HEK293 (cell line): ENCODE data around the gene MGAT4B.
A peak's percentile ranks its signal among the peaks of the same experiment; 100 is the strongest.

Experiments used
- KLF9 ChIP-seq: fragments of 450-650 bp; formaldehyde crosslinking; IDR thresholded peaks from 2 replicates; pipeline ENCODE4 v1.5.1; 2016; ENCODE audit warnings: missing biosample characterization, missing genetic modification characterization, low read depth
- MEIS1 ChIP-seq: sonication (generic); formaldehyde crosslinking; IDR thresholded peaks from 2 replicates; pipeline ENCODE4 v1.8.1; 2022; ENCODE audit warnings: missing genetic modification reagents, mild to moderate bottlenecking, borderline replicate concordance
- MZF1 ChIP-seq: fragments of 450-650 bp; formaldehyde crosslinking; IDR thresholded peaks from 2 replicates; pipeline ENCODE4 v1.5.1; 2017; ENCODE audit warnings: missing biosample characterization, missing genetic modification characterization, borderline replicate concordance
- WT1 ChIP-seq: fragments of 450-650 bp; formaldehyde crosslinking; IDR thresholded peaks from 2 replicates; pipeline ENCODE4 v1.5.1; 2016; ENCODE audit warnings: missing biosample characterization, missing genetic modification characterization
- YY1 ChIP-seq: fragments of 450-650 bp; formaldehyde crosslinking; IDR thresholded peaks from 2 replicates; pipeline ENCODE4 v1.5.1; 2018; ENCODE audit warnings: missing biosample characterization, missing genetic modification characterization
- ZBTB21 ChIP-seq: fragments of 450-650 bp; formaldehyde crosslinking; IDR thresholded peaks from 2 replicates; pipeline ENCODE4 v1.5.1; 2017; ENCODE audit warnings: missing biosample characterization, missing genetic modification characterization
- ZNF221 ChIP-seq: fragments of 450-650 bp; formaldehyde crosslinking; IDR thresholded peaks from 2 replicates; pipeline ENCODE4 v1.5.1; 2017; ENCODE audit warnings: missing biosample characterization, missing genetic modification characterization, borderline replicate concordance
- ZNF394 ChIP-seq: fragments of 450-650 bp; formaldehyde crosslinking; IDR thresholded peaks from 2 replicates; pipeline ENCODE4 v1.5.1; 2016; ENCODE audit warnings: missing biosample characterization, missing genetic modification characterization, mild to moderate bottlenecking, moderate library complexity, borderline replicate concordance
- ZNF510 ChIP-seq: fragments of 450-650 bp; formaldehyde crosslinking; IDR thresholded peaks from 2 replicates; pipeline ENCODE4 v1.5.1; 2018; ENCODE audit warnings: mild to moderate bottlenecking, missing genetic modification characterization, missing biosample characterization; ENCODE audit not compliant: insufficient replicate concordance
- ZNF521 ChIP-seq: fragments of 450-650 bp; formaldehyde crosslinking; IDR thresholded peaks from 2 replicates; pipeline ENCODE4 v1.5.1; 2017; ENCODE audit warnings: missing biosample characterization, mild to moderate bottlenecking, missing genetic modification characterization
- ZNF571 ChIP-seq: fragments of 450-650 bp; formaldehyde crosslinking; IDR thresholded peaks from 2 replicates; pipeline ENCODE4 v1.5.0; 2017; ENCODE audit warnings: missing biosample characterization, missing genetic modification characterization
- ZNF670 ChIP-seq: fragments of 450-650 bp; formaldehyde crosslinking; IDR thresholded peaks from 2 replicates; pipeline ENCODE4 v1.5.1; 2016; ENCODE audit warnings: missing biosample characterization, missing genetic modification characterization, low read depth
- ZNF791 ChIP-seq: fragments of 450-650 bp; formaldehyde crosslinking; IDR thresholded peaks from 2 replicates; pipeline ENCODE4 v1.5.1; 2016; ENCODE audit warnings: missing biosample characterization, missing genetic modification characterization
- TF ChIP-seq, protein P1 (sequence below): fragments of 450-650 bp; IDR thresholded peaks from 2 replicates; pipeline ENCODE4 v1.5.1; 2018; ENCODE audit warnings: missing biosample characterization, mild to moderate bottlenecking, missing genetic modification characterization
- TF ChIP-seq, protein P2 (sequence below): fragments of 450-650 bp; formaldehyde crosslinking; IDR thresholded peaks from 2 replicates; pipeline ENCODE4 v1.5.1; 2016; ENCODE audit warnings: missing biosample characterization, missing genetic modification characterization
- TF ChIP-seq, protein P3 (sequence below): fragments of 450-650 bp; formaldehyde crosslinking; conservative IDR thresholded peaks from 2 replicates; pipeline ENCODE4 v1.5.1; 2016; ENCODE audit warnings: low read depth, missing biosample characterization, missing genetic modification characterization
- TF ChIP-seq, protein P4 (sequence below): fragments of 450-650 bp; formaldehyde crosslinking; IDR thresholded peaks from 2 replicates; pipeline ENCODE4 v1.5.1; 2016; ENCODE audit warnings: missing biosample characterization, missing genetic modification characterization, low read depth
- TF ChIP-seq, protein P5 (sequence below): fragments of 450-650 bp; formaldehyde crosslinking; IDR thresholded peaks from 2 replicates; pipeline ENCODE4 v1.5.1; 2016; ENCODE audit warnings: missing biosample characterization, missing genetic modification characterization
- TF ChIP-seq, protein P6 (sequence below): fragments of 450-650 bp; formaldehyde crosslinking; IDR thresholded peaks from 2 replicates; pipeline ENCODE4 v1.5.1; 2016; ENCODE audit warnings: missing biosample characterization, missing genetic modification characterization, low read depth
- TF ChIP-seq, protein P7 (sequence below): fragments of 450-650 bp; formaldehyde crosslinking; IDR thresholded peaks from 2 replicates; pipeline ENCODE4 v1.5.1; 2016; ENCODE audit warnings: missing biosample characterization, missing genetic modification characterization
- TF ChIP-seq, protein P8 (sequence below): fragments of 450-650 bp; formaldehyde crosslinking; IDR thresholded peaks from 2 replicates; pipeline ENCODE4 v1.5.1; 2017; ENCODE audit warnings: missing biosample characterization, missing genetic modification characterization

The MGAT4B gene

DNA sequence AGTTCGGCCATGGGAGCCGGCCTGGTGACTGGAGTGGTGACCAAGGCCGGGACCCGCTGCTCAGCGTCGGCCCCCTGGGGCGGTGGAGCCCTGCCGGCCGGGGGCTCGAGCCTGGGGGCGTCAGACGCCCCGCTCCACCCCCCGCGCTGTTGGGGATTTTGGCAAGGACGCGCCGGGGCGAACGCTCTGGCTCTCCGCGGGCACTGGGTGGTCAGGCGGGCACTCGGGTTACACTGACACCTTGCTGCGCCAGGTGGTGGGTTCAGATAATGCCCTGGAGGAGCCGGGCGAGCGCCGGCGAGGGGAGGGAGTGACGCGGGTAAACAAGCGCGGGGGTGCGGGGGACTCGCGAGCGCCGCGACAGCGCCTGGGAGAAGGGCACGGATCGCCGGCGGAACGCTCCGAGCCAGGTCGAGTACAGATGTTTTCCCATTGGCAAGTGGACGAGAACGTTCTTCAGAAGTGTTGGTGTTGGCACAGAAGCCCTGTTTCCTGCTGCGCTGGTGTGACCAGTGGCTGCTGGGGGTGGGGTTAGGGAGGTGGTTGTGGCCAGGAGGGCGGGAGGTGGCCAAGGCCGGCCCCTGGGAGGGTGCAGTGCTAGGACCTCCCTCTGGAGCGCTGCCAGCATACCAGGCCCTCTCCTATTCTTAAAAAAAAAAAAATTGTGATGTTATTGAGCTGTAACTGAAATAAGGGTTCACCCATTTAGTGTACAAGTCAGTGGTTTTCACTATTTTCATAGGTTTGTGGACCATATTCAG is 14.8 kb upstream of the MGAT4B start (continued):
- TF ChIP-seq, protein P1, sequence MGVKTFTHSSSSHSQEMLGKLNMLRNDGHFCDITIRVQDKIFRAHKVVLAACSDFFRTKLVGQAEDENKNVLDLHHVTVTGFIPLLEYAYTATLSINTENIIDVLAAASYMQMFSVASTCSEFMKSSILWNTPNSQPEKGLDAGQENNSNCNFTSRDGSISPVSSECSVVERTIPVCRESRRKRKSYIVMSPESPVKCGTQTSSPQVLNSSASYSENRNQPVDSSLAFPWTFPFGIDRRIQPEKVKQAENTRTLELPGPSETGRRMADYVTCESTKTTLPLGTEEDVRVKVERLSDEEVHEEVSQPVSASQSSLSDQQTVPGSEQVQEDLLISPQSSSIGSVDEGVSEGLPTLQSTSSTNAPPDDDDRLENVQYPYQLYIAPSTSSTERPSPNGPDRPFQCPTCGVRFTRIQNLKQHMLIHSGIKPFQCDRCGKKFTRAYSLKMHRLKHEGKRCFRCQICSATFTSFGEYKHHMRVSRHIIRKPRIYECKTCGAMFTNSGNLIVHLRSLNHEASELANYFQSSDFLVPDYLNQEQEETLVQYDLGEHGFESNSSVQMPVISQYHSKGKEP (tag by site-specific recombination), result no peak
- TF ChIP-seq, protein P2, sequence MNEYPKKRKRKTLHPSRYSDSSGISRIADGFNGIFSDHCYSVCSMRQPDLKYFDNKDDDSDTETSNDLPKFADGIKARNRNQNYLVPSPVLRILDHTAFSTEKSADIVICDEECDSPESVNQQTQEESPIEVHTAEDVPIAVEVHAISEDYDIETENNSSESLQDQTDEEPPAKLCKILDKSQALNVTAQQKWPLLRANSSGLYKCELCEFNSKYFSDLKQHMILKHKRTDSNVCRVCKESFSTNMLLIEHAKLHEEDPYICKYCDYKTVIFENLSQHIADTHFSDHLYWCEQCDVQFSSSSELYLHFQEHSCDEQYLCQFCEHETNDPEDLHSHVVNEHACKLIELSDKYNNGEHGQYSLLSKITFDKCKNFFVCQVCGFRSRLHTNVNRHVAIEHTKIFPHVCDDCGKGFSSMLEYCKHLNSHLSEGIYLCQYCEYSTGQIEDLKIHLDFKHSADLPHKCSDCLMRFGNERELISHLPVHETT (tag by site-specific recombination), result no peak
- TF ChIP-seq ZNF521 (tag by site-specific recombination), result no peak
- TF ChIP-seq ZNF394 (tag by site-specific recombination), result 0 out of 2 replicates have a peak, but pooled peaks have one; percentile 10
- TF ChIP-seq, protein P3, sequence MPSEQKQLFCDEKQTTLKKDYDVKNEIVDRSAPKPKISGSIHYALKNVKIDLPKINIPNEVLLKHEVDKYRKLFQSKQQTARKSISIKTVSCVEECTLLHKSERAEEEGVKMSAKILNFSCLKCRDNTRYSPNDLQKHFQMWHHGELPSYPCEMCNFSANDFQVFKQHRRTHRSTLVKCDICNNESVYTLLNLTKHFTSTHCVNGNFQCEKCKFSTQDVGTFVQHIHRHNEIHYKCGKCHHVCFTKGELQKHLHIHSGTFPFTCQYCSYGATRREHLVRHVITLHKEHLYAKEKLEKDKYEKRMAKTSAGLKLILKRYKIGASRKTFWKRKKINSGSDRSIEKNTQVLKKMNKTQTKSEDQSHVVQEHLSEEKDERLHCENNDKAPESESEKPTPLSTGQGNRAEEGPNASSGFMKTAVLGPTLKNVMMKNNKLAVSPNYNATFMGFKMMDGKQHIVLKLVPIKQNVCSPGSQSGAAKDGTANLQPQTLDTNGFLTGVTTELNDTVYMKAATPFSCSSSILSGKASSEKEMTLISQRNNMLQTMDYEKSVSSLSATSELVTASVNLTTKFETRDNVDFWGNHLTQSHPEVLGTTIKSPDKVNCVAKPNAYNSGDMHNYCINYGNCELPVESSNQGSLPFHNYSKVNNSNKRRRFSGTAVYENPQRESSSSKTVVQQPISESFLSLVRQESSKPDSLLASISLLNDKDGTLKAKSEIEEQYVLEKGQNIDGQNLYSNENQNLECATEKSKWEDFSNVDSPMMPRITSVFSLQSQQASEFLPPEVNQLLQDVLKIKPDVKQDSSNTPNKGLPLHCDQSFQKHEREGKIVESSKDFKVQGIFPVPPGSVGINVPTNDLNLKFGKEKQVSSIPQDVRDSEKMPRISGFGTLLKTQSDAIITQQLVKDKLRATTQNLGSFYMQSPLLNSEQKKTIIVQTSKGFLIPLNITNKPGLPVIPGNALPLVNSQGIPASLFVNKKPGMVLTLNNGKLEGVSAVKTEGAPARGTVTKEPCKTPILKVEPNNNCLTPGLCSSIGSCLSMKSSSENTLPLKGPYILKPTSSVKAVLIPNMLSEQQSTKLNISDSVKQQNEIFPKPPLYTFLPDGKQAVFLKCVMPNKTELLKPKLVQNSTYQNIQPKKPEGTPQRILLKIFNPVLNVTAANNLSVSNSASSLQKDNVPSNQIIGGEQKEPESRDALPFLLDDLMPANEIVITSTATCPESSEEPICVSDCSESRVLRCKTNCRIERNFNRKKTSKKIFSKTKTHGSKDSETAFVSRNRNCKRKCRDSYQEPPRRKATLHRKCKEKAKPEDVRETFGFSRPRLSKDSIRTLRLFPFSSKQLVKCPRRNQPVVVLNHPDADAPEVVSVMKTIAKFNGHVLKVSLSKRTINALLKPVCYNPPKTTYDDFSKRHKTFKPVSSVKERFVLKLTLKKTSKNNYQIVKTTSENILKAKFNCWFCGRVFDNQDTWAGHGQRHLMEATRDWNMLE, result no peak
- TF ChIP-seq ZNF571 (tag by site-specific recombination), result no peak
- TF ChIP-seq, protein P4, sequence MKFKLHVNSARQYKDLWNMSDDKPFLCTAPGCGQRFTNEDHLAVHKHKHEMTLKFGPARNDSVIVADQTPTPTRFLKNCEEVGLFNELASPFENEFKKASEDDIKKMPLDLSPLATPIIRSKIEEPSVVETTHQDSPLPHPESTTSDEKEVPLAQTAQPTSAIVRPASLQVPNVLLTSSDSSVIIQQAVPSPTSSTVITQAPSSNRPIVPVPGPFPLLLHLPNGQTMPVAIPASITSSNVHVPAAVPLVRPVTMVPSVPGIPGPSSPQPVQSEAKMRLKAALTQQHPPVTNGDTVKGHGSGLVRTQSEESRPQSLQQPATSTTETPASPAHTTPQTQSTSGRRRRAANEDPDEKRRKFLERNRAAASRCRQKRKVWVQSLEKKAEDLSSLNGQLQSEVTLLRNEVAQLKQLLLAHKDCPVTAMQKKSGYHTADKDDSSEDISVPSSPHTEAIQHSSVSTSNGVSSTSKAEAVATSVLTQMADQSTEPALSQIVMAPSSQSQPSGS (tag by site-specific recombination), result no peak; the same call in 1 of the 2 replicates
- 0 out of 2 replicates have a peak, but pooled peaks have one; percentile 45 for TF ChIP-seq KLF9
- TF ChIP-seq, protein P5, sequence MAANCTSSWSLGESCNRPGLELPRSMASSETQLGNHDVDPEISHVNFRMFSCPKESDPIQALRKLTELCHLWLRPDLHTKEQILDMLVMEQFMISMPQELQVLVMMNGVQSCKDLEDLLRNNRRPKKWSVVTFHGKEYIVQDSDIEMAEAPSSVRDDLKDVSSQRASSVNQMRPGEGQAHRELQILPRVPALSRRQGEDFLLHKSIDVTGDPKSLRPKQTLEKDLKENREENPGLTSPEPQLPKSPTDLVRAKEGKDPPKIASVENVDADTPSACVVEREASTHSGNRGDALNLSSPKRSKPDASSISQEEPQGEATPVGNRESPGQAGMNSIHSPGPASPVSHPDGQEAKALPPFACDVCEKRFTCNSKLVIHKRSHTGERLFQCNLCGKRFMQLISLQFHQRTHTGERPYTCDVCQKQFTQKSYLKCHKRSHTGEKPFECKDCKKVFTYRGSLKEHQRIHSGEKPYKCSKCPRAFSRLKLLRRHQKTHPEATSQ (tag by site-specific recombination), result no peak
- TF ChIP-seq, protein P6, sequence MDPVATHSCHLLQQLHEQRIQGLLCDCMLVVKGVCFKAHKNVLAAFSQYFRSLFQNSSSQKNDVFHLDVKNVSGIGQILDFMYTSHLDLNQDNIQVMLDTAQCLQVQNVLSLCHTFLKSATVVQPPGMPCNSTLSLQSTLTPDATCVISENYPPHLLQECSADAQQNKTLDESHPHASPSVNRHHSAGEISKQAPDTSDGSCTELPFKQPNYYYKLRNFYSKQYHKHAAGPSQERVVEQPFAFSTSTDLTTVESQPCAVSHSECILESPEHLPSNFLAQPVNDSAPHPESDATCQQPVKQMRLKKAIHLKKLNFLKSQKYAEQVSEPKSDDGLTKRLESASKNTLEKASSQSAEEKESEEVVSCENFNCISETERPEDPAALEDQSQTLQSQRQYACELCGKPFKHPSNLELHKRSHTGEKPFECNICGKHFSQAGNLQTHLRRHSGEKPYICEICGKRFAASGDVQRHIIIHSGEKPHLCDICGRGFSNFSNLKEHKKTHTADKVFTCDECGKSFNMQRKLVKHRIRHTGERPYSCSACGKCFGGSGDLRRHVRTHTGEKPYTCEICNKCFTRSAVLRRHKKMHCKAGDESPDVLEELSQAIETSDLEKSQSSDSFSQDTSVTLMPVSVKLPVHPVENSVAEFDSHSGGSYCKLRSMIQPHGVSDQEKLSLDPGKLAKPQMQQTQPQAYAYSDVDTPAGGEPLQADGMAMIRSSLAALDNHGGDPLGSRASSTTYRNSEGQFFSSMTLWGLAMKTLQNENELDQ, result no peak
- peak; percentile 75 for TF ChIP-seq WT1
- TF ChIP-seq, protein P7, sequence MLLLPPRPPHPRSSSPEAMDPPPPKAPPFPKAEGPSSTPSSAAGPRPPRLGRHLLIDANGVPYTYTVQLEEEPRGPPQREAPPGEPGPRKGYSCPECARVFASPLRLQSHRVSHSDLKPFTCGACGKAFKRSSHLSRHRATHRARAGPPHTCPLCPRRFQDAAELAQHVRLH (tag by site-specific recombination), result no peak
- TF ChIP-seq ZNF670, result no peak
- no peak for TF ChIP-seq ZNF221
- no peak for TF ChIP-seq ZNF791
- no peak for TF ChIP-seq ZBTB21 (tag by site-specific recombination)
- TF ChIP-seq MEIS1 (CRISPR knock-in tag), result no peak
- no peak for TF ChIP-seq MZF1 (tag by site-specific recombination)
- no peak for TF ChIP-seq YY1 (tag by site-specific recombination)
- TF ChIP-seq, protein P8, sequence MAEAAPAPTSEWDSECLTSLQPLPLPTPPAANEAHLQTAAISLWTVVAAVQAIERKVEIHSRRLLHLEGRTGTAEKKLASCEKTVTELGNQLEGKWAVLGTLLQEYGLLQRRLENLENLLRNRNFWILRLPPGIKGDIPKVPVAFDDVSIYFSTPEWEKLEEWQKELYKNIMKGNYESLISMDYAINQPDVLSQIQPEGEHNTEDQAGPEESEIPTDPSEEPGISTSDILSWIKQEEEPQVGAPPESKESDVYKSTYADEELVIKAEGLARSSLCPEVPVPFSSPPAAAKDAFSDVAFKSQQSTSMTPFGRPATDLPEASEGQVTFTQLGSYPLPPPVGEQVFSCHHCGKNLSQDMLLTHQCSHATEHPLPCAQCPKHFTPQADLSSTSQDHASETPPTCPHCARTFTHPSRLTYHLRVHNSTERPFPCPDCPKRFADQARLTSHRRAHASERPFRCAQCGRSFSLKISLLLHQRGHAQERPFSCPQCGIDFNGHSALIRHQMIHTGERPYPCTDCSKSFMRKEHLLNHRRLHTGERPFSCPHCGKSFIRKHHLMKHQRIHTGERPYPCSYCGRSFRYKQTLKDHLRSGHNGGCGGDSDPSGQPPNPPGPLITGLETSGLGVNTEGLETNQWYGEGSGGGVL (tag by site-specific recombination), result no peak
- no peak for TF ChIP-seq ZNF510 (tag by site-specific recombination)
